ENCODE measurements around the gene SPNS3. TPM values are rescaled to one million over a fixed set of nuclear protein-coding genes. Genes with fewer than 3 reads are reported as not detected.

The SPNS3 gene
- total RNA-seq, 8 experiments from 2014 or later = 0.05 to 0.66 (median 0.49) TPM; not detected in 4

DNA sequence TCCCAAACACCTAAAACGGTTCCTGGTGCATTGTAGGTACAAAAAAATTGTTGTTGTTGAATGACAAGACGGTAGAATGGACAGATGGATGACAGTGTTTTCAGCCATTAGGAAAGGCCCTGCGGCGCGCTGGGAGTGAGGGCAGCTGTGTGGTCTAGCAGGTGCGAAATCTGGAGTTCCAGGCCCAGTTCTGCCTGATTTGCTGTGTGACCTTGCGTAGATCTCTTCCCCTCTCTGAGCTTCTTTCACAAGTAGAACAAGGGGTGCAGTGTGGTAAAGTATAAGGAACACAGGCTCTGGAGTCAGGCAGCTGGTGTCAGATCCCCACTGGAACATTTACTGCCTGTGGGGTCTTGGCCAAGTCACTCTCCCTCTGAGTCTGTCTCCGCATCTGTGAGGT, 90.2 kb downstream of the SPNS3 start:
- Histone ChIP-seq H3K4me3 (no peak overlapping the region), H3K4me1 (replicated peaks in 1 of 2) (peaks cover 35 to 40% of the 10 kb centered on the region in 2 donors), H3K27ac (no peak overlapping the region)
- no peak for ATAC-seq (replicated peaks in 6 of 8)
- 17 to 84% (median 65%) methylated on average over 1 to 7 of the region's 8 CpGs; no CpG with 5 or more reads in 2 of the 10 experiments for WGBS, 10 experiments
- in situ Hi-C loops (cut with MboI; ENCODE audit: low pct_unique_long_range_greater_than_20kb in 2 of 9, low sequenced_read_pairs in 9 of 9, unreplicated experiment in 9 of 9) = no loop called here

- Histone ChIP-seq H3K27ac (no peak overlapping the region), H3K4me3 (no peak overlapping the region), H3K4me1 (replicated peaks in 1 of 2) (peaks cover 17 to 21% of the 10 kb centered on the region in 2 donors)
- in situ Hi-C loops (cut with MboI; ENCODE audit: low pct_unique_long_range_greater_than_20kb in 2 of 9, low sequenced_read_pairs in 9 of 9, unreplicated experiment in 9 of 9) = no loop called here
- 48 to 100% (median 72%) methylated on average over 3 to 11 of the region's 11 CpGs; no CpG with 5 or more reads in 1 of the 10 experiments for WGBS, 10 experiments
- ATAC-seq (replicated peaks in 6 of 8) = no peak
Observed at GRCh38 chr17:4525691-4526397, 92.1 kb downstream of the SPNS3 start.

DNA sequence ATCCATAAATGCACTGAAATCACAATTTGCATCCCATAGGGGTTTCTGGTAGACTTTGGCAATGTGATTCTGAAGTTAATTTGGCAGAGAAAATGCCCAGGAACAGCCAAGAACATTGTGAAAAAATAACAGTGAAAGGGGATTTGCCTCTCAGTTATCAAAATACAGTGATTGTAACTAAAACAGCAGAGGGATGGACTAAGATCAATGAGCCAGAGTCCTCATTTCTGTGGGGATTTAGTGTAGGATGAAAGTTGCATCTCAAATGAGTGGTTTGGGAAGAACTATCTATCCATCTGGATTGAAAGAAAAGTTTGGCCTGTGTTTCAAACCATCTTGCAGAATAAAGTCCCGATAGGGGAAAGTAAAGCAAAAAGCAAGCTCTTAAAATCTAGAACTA, 93.4 kb downstream of the SPNS3 start:
- H3K4me1 ChIP-seq (replicated peaks in 1 of 2) = peaks cover 11 to 12% of the 10 kb centered on the region in 2 donors
- no peak overlapping the region for H3K27ac ChIP-seq
- in situ Hi-C loops (cut with MboI; ENCODE audit: low pct_unique_long_range_greater_than_20kb in 2 of 9, low sequenced_read_pairs in 9 of 9, unreplicated experiment in 9 of 9) = no loop called here
- no peak overlapping the region for H3K4me3 ChIP-seq
- no peak for ATAC-seq (replicated peaks in 6 of 8)
- 0 to 80% (median 55%) methylated on average over 1 of the region's 1 CpG; no CpG with 5 or more reads in 1 of the 10 experiments for WGBS, 10 experiments

DNA sequence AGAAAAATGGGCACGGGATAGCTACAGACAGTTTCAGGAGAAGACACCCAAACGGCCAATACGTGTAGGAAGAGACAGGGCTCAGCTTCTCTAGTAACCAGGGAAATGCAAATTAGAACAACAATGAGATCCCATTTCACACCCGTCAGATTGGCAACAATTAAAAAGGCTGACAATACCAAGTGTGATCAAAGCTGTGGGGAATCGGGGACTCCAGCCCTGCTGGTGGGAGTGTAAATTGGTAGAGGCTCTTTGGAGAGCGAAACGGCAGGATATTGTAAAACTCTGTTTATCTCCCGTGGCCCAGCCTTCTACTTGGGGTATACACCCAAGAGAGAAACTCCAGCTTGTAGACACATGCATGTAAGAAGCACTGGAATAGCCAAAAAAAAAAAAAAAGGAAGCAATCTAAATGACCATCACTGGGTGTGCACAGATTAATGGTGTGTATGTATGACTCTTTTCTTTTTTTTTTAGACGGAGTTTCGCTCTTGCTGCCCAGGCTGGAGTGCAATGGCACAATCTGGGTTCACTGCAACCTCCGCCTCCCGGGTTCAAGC, 93.9 kb downstream of the SPNS3 start:
- Histone ChIP-seq H3K4me1 (replicated peaks in 1 of 2) (peaks cover 6 to 7% of the 10 kb centered on the region in 2 donors), H3K4me3 (no peak overlapping the region), H3K27ac (no peak overlapping the region)
- 8 to 62% (median 31%) methylated on average over 2 to 10 of the region's 12 CpGs for WGBS, 10 experiments
- in situ Hi-C loops (cut with MboI; ENCODE audit: low pct_unique_long_range_greater_than_20kb in 2 of 9, low sequenced_read_pairs in 9 of 9, unreplicated experiment in 9 of 9) = no loop called here
- peak in 2 of 8 experiments; percentile 17 to 66 for ATAC-seq (replicated peaks in 6 of 8)

DNA sequence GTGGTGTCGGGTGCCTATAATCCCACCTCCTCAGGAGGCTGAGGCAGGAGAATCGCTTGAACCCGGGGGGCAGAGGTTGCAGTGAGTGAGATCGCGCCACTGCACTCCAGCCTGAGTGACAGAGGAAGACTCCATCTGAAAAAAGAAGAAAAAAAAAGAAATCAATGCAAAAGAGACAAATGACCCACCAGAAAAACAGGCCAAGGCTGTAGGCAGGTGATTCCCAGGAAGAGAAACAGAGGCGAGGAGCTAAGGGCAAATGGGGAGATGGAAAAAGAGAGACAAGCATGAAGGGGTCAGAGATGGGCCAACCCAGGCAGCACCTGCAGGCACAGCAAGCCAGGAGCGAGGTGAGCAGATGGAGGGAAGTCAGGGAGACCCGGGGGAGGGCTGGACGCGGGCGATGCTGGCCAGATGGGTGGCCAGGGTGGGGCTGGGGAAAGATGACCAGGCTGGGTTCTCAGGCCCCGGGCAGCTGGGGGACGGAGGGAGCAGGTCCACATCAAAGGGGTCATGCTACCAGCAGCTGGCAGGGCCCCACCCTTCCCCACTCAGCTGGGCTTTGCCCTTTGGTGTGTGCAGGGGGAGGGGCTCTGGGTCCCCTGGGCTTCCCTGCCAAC, 95.9 kb downstream of the SPNS3 start:
- ATAC-seq (replicated peaks in 6 of 8) = no peak
- no peak overlapping the region for H3K27ac ChIP-seq
- peaks cover 8 to 10% of the 10 kb centered on the region in 2 donors for H3K4me1 ChIP-seq (replicated peaks in 1 of 2)
- H3K4me3 ChIP-seq = no peak overlapping the region
- 7 to 100% (median 81%) methylated on average over 1 to 6 of the region's 13 CpGs; no CpG with 5 or more reads in 1 of the 10 experiments for WGBS, 10 experiments
- in situ Hi-C loops (cut with MboI; ENCODE audit: low pct_unique_long_range_greater_than_20kb in 2 of 9, low sequenced_read_pairs in 9 of 9, unreplicated experiment in 9 of 9) = no loop called here

DNA sequence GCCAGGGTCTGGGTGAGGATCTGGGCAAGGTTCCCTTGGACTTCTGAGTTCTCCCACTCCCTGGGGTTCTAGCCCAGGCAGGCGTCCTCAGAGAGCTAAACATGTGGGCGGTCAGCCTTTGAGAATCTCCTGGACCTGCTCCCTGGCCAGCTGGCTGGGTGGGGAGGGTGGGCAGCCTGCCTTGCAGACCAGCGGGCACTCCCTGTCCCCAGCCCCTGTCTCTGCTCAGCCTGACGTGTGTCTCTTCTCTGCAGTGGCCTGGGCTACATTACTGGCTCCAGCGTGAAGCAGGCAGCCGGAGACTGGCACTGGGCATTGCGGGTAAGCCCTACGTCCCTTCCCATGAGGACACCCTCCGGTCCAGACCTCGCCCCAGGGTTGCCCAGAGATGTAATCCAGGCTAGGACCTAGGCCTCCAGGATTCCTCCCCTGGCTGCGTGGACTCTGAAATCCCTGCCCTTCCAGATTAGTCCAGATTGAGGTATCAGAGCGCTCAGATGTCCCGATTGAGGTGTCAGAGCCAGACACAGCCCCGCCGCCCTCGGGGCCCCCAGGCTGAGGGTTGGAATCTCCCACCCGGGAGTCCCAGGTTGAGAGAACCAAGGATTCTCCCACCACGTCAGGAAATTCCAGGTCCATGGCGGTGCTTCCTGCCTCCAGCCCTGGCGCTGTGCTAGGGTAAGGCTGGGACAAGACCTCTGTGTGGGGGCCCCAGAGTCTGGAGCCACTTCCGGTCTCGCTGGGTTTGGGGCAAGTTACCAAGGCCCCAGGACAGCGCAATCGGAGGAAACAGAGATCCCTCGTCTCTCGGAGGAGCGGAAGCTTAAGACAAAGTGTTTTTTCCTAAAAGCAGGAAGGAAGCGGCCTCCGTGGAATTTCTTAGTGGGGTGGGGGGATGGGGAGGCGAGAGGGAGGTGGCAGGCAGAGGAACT, 97.3 kb downstream of the SPNS3 start:
- ATAC-seq (replicated peaks in 6 of 8) = no peak
- Histone ChIP-seq H3K4me3 (no peak overlapping the region), H3K27ac (no peak overlapping the region), H3K4me1 (replicated peaks in 1 of 2) (peaks cover 11 to 19% of the 10 kb centered on the region in 2 donors)
- in situ Hi-C loops (cut with MboI; ENCODE audit: low pct_unique_long_range_greater_than_20kb in 2 of 9, low sequenced_read_pairs in 9 of 9, unreplicated experiment in 9 of 9) = no loop called here
- WGBS, 10 experiments = 40 to 87% (median 68%) methylated on average over 1 to 11 of the region's 30 CpGs; no CpG with 5 or more reads in 5 of the 10 experiments

DNA sequence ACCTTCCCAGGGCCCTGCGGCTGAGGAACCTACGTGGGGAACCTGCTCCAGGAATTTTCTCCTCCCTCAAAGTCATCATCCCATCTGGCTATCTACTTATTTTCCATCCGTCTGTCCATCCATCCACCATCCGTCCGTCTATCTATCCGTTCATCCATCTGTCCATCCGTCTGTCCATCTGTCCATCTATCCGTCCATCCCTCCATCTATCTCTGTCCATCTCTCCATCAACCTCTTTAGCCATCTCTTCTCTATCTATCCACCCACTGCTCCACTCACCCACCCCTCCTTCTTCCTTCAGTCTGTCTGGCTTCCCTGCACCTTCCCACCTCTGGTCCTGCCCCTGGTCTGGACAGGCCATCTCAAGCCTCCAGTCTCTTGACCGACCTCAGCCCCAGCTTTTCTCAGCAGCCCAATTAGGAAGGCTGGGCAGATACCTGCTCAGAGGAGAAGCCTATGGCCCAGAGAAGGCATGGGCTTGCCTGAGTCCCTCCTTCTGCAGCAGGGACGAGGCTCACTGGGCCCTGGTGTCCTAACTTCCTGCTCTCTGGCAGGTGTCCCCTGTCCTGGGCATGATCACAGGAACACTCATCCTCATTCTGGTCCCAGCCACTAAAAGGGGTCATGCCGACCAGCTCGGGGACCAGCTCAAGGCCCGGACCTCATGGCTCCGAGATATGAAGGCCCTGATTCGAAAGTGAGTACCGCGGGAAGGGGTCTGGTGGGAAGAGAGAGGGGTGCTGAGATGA, 98.4 kb downstream of the SPNS3 start:
- Histone ChIP-seq H3K4me3 (no peak overlapping the region), H3K4me1 (replicated peaks in 1 of 2) (peaks cover 11 to 26% of the 10 kb centered on the region in 2 donors), H3K27ac (no peak overlapping the region)
- ATAC-seq (replicated peaks in 6 of 8) = no peak
- 64 to 100% (median 87%) methylated on average over 1 to 9 of the region's 17 CpGs for WGBS, 10 experiments
- in situ Hi-C loops (cut with MboI; ENCODE audit: low pct_unique_long_range_greater_than_20kb in 2 of 9, low sequenced_read_pairs in 9 of 9, unreplicated experiment in 9 of 9) = no loop called here

DNA sequence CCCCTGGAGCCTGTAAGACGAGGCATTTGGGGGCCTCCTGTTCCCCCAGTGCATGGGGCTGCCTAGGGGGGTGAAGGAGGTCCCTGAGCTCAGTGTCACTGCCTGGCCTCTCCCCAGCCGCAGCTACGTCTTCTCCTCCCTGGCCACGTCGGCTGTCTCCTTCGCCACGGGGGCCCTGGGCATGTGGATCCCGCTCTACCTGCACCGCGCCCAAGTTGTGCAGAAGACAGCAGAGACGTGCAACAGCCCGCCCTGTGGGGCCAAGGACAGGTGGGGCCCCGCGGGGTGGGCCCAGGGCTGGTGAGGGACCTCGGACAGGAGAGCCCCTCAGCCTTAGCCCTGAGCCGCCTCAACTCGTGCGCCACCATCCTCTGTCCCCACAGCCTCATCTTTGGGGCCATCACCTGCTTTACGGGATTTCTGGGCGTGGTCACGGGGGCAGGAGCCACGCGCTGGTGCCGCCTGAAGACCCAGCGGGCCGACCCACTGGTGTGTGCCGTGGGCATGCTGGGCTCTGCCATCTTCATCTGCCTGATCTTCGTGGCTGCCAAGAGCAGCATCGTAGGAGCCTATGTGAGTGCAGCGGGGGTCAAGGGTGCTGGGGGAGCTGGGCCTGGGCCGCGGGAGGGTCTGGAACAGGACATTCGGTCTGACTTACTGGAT, 99.3 kb downstream of the SPNS3 start:
- ATAC-seq (replicated peaks in 6 of 8) = no peak
- no peak overlapping the region for H3K4me3 ChIP-seq
- H3K4me1 ChIP-seq (replicated peaks in 1 of 2) = peaks cover 11 to 26% of the 10 kb centered on the region in 2 donors
- WGBS, 10 experiments = 33 to 100% methylated on average over 1 to 3 of the region's 33 CpGs; no CpG with 5 or more reads in 8 of the 10 experiments
- in situ Hi-C loops (cut with MboI; ENCODE audit: low pct_unique_long_range_greater_than_20kb in 2 of 9, low sequenced_read_pairs in 9 of 9, unreplicated experiment in 9 of 9) = no loop called here
- no peak overlapping the region for H3K27ac ChIP-seq

DNA sequence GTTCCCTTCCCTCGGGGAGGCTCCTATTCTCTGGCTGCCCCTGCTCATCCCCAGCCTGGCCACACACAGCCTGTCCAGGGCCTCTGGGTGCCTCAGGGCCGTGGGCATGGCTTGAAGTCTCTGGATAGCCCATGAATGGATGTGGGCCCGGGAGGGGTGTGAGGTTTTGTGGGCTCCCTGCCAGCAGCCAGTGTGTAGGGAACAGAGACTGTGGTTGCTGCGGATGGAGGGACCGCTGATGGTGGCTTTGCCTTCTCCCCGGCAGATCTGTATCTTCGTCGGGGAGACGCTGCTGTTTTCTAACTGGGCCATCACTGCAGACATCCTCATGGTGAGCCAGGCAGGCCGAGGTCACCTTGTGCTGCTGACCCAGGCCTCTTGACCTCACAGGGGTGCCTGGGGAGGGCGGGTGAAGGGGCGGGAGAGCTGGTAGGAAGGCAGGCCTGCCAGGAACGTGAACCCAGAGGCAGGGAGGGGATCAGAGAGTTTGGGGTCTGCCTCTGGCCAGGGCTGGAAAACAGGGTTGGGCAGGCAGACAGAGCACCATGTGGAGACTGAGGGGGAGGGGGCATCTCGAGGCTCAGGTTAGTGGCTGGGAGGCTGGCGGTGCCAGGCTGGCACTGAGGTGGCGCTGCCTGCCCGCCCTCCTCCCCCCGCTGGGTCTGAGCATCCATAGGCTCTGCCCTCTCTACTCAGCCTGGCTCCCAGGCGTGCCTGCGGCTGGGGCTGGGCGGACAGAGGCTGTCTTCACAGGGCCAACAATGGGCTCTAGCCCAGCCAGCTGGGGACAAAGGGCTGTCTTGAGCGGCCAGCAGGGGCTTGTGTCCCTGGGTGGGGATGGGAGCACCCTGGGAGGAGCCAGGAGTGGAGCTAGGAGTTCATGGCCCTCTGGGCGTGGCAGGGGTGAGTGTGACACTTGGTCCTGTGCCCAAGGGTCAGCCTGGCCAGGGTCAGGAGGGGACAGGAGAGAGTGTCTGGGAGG, 100.1 kb downstream of the SPNS3 start:
- WGBS, 10 experiments = 20 to 42% methylated on average over 1 to 2 of the region's 23 CpGs; no CpG with 5 or more reads in 8 of the 10 experiments
- Histone ChIP-seq H3K4me1 (replicated peaks in 1 of 2) (peaks cover 11 to 26% of the 10 kb centered on the region in 2 donors), H3K27ac (peak overlapping the region in 1 of 2 donors; percentile 18), H3K4me3 (no peak overlapping the region)
- in situ Hi-C loops (cut with MboI; ENCODE audit: low pct_unique_long_range_greater_than_20kb in 2 of 9, low sequenced_read_pairs in 9 of 9, unreplicated experiment in 9 of 9) = no loop called here
- peak; percentile 0 to 79 (median 57) for ATAC-seq (replicated peaks in 6 of 8)

DNA sequence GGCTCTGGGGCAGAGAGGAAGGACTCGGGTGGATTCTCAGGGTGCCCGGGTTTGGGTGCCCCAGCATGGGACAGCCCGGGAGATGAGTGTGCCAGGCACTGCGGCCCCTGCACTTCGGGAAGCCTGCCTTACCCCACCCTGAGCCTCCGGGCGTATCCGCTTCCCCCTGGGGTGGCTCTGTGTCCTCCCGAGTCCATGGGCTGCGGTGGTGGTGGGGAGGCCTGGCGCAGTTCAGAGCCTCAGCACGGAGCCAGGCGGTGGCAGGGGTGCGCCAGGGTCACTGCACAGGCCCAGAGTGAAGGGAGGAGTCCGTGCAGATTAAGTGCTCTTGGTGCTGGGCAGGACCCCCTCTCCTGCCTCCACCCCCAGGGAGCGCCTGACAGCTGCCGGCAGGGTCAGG, 100.8 kb downstream of the SPNS3 start:
- 20 to 100% (median 80%) methylated on average over 1 to 7 of the region's 17 CpGs; no CpG with 5 or more reads in 6 of the 10 experiments for WGBS, 10 experiments
- in situ Hi-C loops (cut with MboI; ENCODE audit: low pct_unique_long_range_greater_than_20kb in 2 of 9, low sequenced_read_pairs in 9 of 9, unreplicated experiment in 9 of 9) = no loop called here
- peak overlapping the region in 1 of 2 donors; percentile 18 for H3K27ac ChIP-seq
- H3K4me1 ChIP-seq (replicated peaks in 1 of 2) = peaks cover 11 to 26% of the 10 kb centered on the region in 2 donors
- peak in 6 of 8 experiments; percentile 1 to 9 (median 2) for ATAC-seq (replicated peaks in 6 of 8)
- no peak overlapping the region for H3K4me3 ChIP-seq

Measured in motor neuron (in vitro differentiated cells).